Measurements from ENCODE around the gene DYNC1H1.

The DYNC1H1 gene

GRCh38 chr14:102029956-102030355, 65.6 kb downstream of the DYNC1H1 start:
- no peak for TF ChIP-seq CTCF (IDR thresholded peaks at IDR 0.05)
- Histone ChIP-seq H3K27ac (no peak overlapping the region), H3K36me3 (peaks cover 98% of the 10 kb centered on the region), H3K4me1 (ENCODE audit: control insufficient read depth in 1 of 2, insufficient read depth in 1 of 2, low read depth in 1 of 2, low read length in 1 of 2) (no peaks in the 10 kb centered on the region), H3K27me3 (no peaks in the 10 kb centered on the region), H3K4me3 (ENCODE audit: low read depth in 1 of 2, low read length in 1 of 2) (no peak overlapping the region), H3K9me3 (no peaks in the 10 kb centered on the region)

GRCh38 chr14:102033241-102033640, 68.9 kb downstream of the DYNC1H1 start:
- no peak overlapping the region for H3K27ac ChIP-seq
- H3K27me3 ChIP-seq = no peaks in the 10 kb centered on the region
- TF ChIP-seq CTCF (IDR thresholded peaks at IDR 0.05) = no peak
- no peak overlapping the region for H3K4me3 ChIP-seq (ENCODE audit: low read depth in 1 of 2, low read length in 1 of 2)
- H3K4me1 ChIP-seq (ENCODE audit: control insufficient read depth in 1 of 2, insufficient read depth in 1 of 2, low read depth in 1 of 2, low read length in 1 of 2) = no peaks in the 10 kb centered on the region
- peaks cover 100% of the 10 kb centered on the region for H3K36me3 ChIP-seq
- H3K9me3 ChIP-seq = no peaks in the 10 kb centered on the region

DNA sequence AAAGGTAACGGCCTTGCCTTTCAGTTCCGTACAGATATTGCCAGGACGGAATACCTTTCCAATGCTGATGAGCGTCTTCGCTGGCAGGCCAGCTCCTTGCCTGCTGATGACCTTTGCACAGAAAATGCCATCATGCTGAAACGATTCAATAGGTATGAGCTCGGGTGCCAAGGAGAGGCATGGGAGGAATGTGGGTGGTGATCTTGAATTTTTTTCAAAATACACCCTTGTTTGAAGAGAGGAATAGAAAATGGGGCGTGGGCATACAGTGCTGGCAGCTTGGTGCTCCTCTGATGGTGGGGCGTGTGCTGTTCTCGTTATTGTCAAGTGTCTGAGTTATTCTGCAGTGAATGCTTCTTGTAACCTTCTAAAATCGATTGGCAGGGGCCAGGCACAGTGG, 69.9 kb downstream of the DYNC1H1 start:
- Histone ChIP-seq H3K27ac (no peak overlapping the region), H3K9me3 (no peaks in the 10 kb centered on the region), H3K4me1 (ENCODE audit: control insufficient read depth in 1 of 2, insufficient read depth in 1 of 2, low read depth in 1 of 2, low read length in 1 of 2) (no peaks in the 10 kb centered on the region), H3K36me3 (peaks cover 100% of the 10 kb centered on the region), H3K27me3 (no peaks in the 10 kb centered on the region), H3K4me3 (ENCODE audit: low read depth in 1 of 2, low read length in 1 of 2) (no peak overlapping the region)
- TF ChIP-seq CTCF (IDR thresholded peaks at IDR 0.05) = no peak

DNA sequence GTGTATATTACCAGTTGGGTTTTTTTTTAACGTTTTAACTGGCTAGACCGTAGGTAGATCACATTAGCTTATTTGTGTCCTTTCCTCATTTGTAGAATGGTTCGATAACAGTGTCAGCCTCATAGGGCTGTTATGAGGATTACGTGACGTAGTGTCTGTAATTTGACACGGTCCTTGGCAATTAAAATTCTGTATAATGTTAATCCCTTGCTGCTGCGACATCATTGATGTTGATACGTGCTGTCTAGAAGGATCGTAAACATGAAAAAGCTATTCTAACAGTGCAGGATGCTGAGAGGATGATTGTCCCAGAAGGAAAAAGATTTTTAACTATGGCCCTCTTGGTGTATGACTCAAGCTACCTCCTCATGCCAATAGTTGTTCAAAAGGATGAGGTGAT, 71.5 kb downstream of the DYNC1H1 start:
- Histone ChIP-seq H3K4me1 (ENCODE audit: control insufficient read depth in 1 of 2, insufficient read depth in 1 of 2, low read depth in 1 of 2, low read length in 1 of 2) (no peaks in the 10 kb centered on the region), H3K27me3 (no peaks in the 10 kb centered on the region), H3K36me3 (peaks cover 100% of the 10 kb centered on the region), H3K27ac (no peak overlapping the region), H3K4me3 (ENCODE audit: low read depth in 1 of 2, low read length in 1 of 2) (no peak overlapping the region), H3K9me3 (no peaks in the 10 kb centered on the region)
- TF ChIP-seq CTCF (IDR thresholded peaks at IDR 0.05) = no peak

DNA sequence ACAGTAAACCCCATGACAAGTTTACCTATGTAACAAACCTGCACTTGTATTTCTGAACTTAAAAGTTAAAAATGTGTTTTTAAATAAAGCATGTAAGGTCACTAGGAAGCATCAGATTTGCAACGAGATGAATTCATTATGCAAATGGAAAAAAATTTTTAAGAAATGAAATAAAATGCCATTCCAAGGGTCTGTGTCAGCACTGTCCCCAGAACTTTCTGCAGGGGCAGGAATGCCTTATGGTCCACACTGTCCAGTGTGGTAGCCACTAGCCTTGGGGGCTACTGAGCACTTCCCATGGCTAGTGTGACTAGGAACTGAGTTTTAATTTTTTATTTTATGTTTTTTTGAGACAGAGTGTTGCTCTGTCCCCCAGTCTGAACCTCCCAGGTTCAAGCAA, 73.3 kb downstream of the DYNC1H1 start:
- Histone ChIP-seq H3K36me3 (peaks cover 100% of the 10 kb centered on the region), H3K9me3 (no peaks in the 10 kb centered on the region), H3K4me3 (ENCODE audit: low read depth in 1 of 2, low read length in 1 of 2) (no peak overlapping the region), H3K4me1 (ENCODE audit: control insufficient read depth in 1 of 2, insufficient read depth in 1 of 2, low read depth in 1 of 2, low read length in 1 of 2) (no peaks in the 10 kb centered on the region), H3K27me3 (no peaks in the 10 kb centered on the region), H3K27ac (no peak overlapping the region)
- no peak for TF ChIP-seq CTCF (IDR thresholded peaks at IDR 0.05)

DNA sequence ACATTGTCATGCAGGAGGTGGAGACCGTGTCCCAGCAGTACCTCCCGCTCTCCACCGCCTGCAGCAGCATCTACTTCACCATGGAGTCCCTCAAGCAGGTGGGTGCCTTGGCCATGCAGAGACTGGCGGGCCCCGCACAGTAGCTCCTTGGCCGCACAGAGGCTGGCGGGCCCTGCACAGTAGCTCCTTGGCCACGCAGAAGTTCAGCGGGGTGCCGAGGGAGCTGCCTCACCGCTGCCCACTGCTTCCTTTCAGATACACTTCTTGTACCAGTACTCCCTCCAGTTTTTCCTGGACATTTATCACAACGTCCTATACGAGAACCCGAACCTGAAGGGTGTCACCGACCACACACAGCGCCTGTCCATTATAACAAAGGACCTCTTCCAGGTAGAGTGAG, 74.8 kb downstream of the DYNC1H1 start:
- Histone ChIP-seq H3K27me3 (no peaks in the 10 kb centered on the region), H3K4me1 (ENCODE audit: control insufficient read depth in 1 of 2, insufficient read depth in 1 of 2, low read depth in 1 of 2, low read length in 1 of 2) (no peaks in the 10 kb centered on the region), H3K36me3 (peaks cover 100% of the 10 kb centered on the region), H3K27ac (no peak overlapping the region), H3K9me3 (no peaks in the 10 kb centered on the region), H3K4me3 (ENCODE audit: low read depth in 1 of 2, low read length in 1 of 2) (no peak overlapping the region)
- no peak for TF ChIP-seq CTCF (IDR thresholded peaks at IDR 0.05)

Measured in neutrophil (primary cell).